Measurements from ENCODE around the gene ARL3.

Gene ARL3

DNA sequence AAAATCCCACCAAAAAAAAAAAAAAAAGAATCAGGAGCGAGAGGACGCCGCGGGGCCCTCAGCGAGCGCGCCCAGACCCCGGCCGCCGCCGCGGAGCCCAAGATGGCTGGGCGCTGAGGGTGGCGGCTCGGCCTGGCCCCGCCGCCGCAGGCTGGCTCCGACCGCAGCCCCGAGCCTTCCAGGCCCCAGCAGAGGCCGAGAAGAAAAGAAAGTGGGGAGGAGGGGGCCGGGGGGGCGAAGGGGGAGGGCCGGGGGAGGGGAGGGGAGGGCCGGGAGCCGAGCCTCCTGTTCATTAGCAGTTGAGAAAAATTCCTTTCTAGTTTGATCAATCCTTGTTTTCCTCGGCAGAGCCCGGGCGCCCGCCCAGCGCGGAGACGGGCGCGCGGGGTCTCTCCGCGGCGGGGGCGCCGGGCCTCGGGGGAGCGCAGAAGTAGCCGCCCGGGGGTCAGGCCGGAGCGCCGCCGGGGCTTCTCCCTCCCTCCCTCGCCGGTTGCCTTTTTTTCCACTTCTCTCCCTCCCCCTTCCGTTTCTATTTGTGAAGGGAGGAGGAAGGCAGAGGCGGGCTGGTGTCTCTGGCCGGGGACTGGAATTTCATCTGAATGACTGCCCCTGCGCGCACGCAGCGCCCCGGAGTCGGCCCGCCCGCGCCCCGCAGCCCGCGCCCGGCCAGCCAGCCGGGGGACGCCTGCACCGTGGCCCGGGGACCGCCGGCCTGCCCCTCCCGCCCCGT is 70.7 kb downstream of the ARL3 start:
- Histone ChIP-seq H3K4me3 (replicated peaks; ENCODE audit: low read depth, low read length) (peak overlapping the region; percentile 78), H3K27me3 (replicated peaks; ENCODE audit: control insufficient read depth, insufficient read depth, low read length) (no peaks in the 10 kb centered on the region), H3K36me3 (ENCODE audit: control insufficient read depth, insufficient read depth, low read length) (peaks cover 1% of the 10 kb centered on the region; the same call in 1 of the 2 replicates)
- DNase-seq (ENCODE audit: extremely low read depth, insufficient read length): peak; percentile 59
- TF ChIP-seq, protein P1, sequence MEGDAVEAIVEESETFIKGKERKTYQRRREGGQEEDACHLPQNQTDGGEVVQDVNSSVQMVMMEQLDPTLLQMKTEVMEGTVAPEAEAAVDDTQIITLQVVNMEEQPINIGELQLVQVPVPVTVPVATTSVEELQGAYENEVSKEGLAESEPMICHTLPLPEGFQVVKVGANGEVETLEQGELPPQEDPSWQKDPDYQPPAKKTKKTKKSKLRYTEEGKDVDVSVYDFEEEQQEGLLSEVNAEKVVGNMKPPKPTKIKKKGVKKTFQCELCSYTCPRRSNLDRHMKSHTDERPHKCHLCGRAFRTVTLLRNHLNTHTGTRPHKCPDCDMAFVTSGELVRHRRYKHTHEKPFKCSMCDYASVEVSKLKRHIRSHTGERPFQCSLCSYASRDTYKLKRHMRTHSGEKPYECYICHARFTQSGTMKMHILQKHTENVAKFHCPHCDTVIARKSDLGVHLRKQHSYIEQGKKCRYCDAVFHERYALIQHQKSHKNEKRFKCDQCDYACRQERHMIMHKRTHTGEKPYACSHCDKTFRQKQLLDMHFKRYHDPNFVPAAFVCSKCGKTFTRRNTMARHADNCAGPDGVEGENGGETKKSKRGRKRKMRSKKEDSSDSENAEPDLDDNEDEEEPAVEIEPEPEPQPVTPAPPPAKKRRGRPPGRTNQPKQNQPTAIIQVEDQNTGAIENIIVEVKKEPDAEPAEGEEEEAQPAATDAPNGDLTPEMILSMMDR (IDR thresholded peaks at IDR 0.05; ENCODE audit: insufficient read depth, low read length, poor library complexity, severe bottlenecking): no peak

DNA sequence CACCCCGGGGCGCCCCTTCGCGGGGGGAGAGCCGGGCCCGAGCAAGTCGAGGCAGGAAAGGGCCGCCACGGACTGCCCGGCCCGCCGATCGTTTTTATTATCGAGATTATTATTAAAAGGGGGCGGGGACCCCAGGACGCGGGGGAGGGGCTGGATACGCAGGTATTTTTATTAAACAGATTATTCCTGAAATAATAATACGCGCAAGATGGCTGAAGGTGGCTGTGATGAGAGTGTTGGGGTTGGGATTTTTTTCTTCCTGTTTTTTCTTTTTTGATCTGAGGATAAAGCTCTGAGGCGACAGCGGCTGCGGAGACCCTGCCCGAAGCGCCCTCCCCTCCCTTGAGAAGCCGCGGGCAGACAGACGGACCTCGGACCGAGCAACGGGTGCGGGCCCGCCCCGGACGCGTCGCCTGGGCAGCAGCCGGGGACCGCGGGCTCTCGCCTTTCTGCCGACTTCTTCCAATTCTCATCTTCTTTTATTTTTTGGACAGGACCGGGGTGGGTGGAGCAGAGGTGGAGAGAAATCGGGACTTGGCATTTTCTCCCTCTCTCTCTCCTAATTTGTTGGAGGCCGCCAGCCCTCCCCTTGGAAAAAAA is 71.4 kb downstream of the ARL3 start:
- Histone ChIP-seq H3K36me3 (ENCODE audit: control insufficient read depth, insufficient read depth, low read length) (peaks cover 1% of the 10 kb centered on the region; the same call in 1 of the 2 replicates), H3K4me3 (replicated peaks; ENCODE audit: low read depth, low read length) (peak overlapping the region; percentile 78), H3K27me3 (replicated peaks; ENCODE audit: control insufficient read depth, insufficient read depth, low read length) (no peaks in the 10 kb centered on the region)
- peak; percentile 67 for DNase-seq (ENCODE audit: extremely low read depth, insufficient read length)
- TF ChIP-seq, protein P1 (IDR thresholded peaks at IDR 0.05; ENCODE audit: insufficient read depth, low read length, poor library complexity, severe bottlenecking): no peak

DNA sequence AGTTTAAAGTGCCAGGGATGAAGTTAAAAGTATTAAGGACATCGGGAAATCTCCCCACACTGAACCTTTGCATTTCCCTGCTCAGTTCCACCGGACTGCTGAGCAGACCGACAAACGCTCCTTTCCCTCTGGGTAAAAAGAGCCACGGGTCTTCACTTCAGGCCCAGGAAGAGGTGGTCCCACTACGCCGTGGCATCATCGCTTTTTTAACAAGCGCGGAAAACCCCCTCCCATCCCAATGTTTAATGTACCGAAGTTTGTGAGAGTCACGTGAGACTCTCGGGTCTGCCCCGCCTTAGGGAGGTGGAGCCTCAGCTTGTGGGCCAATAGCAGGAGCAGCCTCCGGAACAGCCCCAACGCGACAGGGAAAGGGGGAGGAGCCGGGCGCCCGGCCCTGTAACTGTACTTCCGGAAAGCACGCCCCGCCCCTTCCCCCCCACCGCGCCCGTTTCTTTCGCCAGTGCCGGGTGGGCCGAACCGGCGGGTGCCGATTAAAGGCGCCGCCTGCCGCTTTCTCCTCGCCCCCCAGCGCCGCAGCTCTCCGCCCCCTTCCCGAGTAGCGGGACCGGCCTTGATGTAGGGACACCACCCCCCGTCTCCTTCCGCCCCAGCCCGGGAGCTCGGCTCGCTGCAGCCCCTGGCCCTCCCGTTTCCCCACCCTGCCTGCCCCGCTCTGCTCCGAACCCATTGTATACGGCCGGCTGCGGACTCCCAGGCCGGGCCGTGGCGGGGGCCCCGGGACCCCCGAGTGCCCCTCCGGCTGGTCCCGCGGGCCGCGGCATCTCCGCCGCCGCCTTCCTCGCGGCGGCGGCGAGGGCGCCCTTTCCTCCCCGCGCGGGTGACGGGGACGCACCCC is 72.1 kb downstream of the ARL3 start:
- peak; percentile 96 for DNase-seq (ENCODE audit: extremely low read depth, insufficient read length)
- H3K36me3 ChIP-seq (ENCODE audit: control insufficient read depth, insufficient read depth, low read length): no peaks in the 10 kb centered on the region
- H3K27me3 ChIP-seq (replicated peaks; ENCODE audit: control insufficient read depth, insufficient read depth, low read length): no peaks in the 10 kb centered on the region
- TF ChIP-seq, protein P1 (IDR thresholded peaks at IDR 0.05; ENCODE audit: insufficient read depth, low read length, poor library complexity, severe bottlenecking): peak; percentile 3
- H3K4me3 ChIP-seq (replicated peaks; ENCODE audit: low read depth, low read length): peak overlapping the region; percentile 78

DNA sequence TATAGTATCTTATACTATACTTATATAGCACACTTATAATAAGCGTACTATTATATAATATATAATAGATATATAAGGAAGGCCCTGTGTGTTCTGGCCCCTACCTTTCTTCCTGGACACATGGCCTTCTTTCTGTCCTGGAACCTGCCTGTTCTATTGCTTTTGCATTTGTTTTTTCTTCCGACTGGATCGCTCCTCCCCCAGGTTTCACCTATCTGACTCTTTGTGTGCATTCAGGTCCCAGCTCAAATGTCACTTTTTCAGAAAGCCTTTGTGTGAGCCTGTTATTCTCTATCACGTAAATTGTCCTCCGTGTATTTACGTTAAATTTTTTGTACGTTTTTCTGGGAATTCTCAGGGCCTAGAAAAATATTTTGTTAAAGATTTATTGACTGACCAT is 72.8 kb downstream of the ARL3 start:
- H3K4me3 ChIP-seq (replicated peaks; ENCODE audit: low read depth, low read length): peak overlapping the region; percentile 78
- H3K36me3 ChIP-seq (ENCODE audit: control insufficient read depth, insufficient read depth, low read length): no peaks in the 10 kb centered on the region
- no peaks in the 10 kb centered on the region for H3K27me3 ChIP-seq (replicated peaks; ENCODE audit: control insufficient read depth, insufficient read depth, low read length)
- TF ChIP-seq, protein P1 (IDR thresholded peaks at IDR 0.05; ENCODE audit: insufficient read depth, low read length, poor library complexity, severe bottlenecking): no peak
- DNase-seq (ENCODE audit: extremely low read depth, insufficient read length): no peak

DNA sequence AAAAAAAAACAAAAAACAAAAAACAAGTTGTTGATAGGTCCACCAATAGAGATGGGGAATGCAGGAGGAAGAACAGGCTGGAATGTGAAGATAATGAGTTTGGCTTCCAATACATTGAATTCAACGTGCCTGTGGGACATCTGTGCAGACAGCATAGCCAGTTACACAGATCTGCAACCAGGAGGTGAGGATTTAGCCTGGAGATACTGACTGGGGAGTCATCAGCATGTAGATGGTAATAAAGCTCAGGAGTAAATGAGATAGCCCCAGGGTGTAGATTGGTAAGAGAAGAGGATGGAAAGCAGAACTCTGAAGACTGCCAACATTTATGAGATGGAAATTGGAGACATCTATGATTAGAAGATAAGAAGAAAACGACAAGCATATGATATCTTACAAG is 74.7 kb downstream of the ARL3 start:
- TF ChIP-seq, protein P1 (IDR thresholded peaks at IDR 0.05; ENCODE audit: insufficient read depth, low read length, poor library complexity, severe bottlenecking): no peak
- H3K27me3 ChIP-seq (replicated peaks; ENCODE audit: control insufficient read depth, insufficient read depth, low read length): no peaks in the 10 kb centered on the region
- no peaks in the 10 kb centered on the region for H3K36me3 ChIP-seq (ENCODE audit: control insufficient read depth, insufficient read depth, low read length)
- H3K4me3 ChIP-seq (replicated peaks; ENCODE audit: low read depth, low read length): no peak overlapping the region
- DNase-seq (ENCODE audit: extremely low read depth, insufficient read length): no peak

Measured in GM06990 (cell line).